ENCODE data around the gene TGOLN2.

The TGOLN2 gene

DNA sequence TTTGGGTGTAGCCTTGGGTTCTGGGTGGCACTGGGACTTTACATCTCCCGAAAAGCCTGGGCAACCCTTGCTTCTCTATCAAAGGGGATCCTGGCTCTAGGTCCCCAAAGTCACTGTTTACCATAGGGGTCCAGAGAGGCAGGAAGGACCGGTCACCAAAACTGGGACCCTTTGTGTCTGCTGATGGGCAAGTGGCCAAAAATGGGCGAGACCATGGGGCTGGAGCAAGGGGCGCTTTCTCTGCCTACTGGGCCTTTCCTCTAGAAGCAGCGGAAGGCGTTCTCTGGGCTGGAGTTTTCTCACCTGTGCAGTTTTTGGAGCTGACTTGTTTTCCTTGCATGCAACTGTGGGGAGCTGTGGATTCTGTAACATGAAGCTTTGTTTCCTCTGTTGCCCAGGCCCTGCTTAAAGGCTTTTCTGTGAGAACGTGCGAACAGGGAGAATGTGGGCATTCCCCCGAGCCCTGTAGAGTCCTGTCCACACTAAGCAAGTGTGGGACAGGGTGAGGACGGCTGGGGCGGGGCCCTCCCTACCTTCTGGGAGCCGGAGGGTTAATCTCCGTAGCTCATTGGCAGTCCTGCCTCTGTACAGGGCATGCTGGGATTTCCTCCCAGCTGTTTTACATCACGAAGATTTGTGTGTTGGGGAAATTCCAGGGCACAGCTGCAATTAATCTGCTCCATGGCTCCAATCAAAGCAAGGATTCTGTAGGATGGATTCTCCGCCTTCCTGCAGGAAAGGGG is 50.2 kb downstream of the TGOLN2 start:
- TF ChIP-seq CTCF (conservative IDR thresholded peaks at IDR 0.05) (no peak), ZFX (IDR thresholded peaks at IDR 0.05) (no peak)

DNA sequence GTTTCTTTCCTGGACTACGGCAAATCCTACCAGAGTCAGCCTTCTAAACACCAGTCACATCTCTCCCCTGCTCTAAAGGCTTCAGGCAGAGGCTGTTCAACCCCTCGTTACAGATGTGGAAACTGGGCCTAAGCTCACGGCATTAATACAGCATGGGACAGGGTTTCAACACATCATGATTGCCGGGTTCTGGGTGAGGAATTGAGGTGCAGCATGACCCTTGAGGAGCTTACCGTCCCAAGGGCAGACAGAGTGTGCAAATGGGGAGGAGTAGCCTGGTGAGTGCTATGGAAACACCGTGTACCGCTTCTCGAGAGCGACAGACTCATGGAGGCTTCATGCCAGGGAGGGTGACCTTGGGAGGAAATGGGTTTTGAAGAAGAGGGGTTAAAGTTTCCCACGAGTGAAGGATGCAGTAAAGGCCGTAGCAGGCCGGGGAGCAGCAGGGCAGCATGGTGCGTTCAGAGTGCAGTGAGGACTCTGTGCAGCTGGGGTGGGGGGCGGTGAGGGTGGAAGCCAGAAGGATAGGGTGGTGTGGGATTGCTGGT is 51.1 kb downstream of the TGOLN2 start:
- no peak overlapping the region for H3K27ac ChIP-seq
- TF ChIP-seq CTCF (conservative IDR thresholded peaks at IDR 0.05) = no peak
- no peak for TF ChIP-seq ZFX (IDR thresholded peaks at IDR 0.05)

More for the DNA sequence above, 50.2 kb downstream of the TGOLN2 start:
- no peak overlapping the region for H3K27ac ChIP-seq

- H3K27ac ChIP-seq = no peak overlapping the region
- TF ChIP-seq ZFX (IDR thresholded peaks at IDR 0.05) (no peak), CTCF (conservative IDR thresholded peaks at IDR 0.05) (no peak)
These were observed 51.7 kb downstream of the TGOLN2 start for GRCh38 chr2:85275984-85276540.

DNA sequence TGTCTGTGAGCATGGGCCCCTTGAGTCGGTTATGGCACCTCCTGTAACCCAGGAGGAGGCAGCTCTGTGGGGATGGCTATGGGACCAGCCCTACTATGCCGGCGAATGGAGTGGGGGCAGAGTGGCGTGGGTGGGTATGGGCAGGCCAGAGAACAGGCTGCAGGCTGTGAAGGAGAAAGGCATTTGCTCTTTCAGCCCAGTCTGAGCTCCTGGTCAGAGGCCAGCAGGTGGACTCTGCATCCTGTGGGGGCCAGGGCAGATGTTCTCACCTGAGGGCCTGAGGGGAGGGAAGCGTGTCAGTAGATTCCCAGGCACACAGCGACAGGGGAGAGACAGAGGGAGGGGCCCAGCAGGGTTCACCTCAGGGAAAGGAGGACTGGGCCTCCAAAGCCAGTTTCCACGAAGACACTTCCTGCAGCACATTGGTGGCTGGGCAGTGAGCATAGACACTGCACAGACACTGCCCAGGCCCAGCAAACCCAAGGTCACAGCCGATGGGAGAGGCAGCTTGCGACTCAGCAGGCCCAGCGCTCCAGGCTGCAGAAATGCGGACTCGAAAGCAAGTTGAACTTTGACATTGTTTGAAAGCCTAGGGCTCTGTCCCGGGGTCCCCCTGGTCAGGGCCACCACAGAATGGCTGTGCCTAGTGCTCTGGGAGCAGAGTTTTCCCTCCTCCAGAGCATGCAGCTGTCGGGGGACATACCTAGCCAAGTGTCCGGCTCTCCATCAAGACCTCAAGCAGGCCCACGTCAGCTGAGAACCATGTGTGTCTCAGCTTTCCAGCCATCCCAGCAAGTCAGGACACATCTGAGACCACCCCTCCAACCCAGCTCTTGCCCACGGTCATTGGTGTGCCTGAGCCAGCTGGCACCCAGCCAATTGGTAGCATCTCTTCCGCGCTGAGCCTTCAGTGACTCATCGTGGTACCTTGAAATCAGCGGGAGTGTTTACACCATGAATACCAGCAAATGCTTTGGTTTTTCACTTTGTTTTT is 53.8 kb downstream of the TGOLN2 start:
- H3K27ac ChIP-seq = no peak overlapping the region
- TF ChIP-seq ZFX (IDR thresholded peaks at IDR 0.05) (no peak), CTCF (conservative IDR thresholded peaks at IDR 0.05) (no peak)

DNA sequence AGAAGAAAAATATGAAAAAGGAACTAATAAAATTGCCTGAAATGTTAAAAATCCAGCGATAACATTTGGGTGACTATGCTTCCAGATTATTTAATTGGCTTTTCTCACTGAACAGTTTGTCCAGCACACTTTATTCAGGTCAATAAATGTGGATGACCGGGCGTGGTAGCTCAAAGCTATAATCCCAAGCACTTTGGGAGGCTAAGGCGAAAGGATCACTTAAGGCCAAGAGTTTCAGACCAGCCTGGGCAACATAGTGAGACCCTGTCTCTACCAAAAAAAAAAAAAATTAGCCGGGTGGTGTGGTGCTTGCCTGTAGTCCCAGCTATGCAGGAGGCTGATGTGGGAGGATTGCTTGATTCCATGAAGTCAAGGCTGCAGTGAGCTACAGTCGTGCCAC is 55.4 kb downstream of the TGOLN2 start:
- TF ChIP-seq CTCF (conservative IDR thresholded peaks at IDR 0.05) (no peak), ZFX (IDR thresholded peaks at IDR 0.05) (no peak)

DNA sequence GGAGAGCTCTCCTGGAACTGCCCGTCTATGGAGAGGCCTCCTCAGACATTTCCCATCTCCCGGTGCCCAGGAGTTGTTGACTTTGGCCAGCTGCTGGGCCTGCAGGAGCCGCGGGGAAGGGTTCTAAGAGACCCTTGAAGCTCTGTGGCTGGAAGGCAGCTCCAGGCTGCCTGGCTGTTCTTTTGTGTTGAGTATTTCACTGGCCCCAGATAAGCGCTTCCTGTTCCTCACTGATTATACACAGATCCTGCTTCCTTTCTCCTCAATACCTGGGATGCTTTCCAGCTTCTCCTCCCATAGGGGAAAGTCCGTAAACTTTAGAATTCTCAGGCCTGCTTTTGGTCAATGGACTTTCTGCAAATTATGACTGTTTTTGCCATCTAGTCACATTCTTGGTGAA is 57.8 kb downstream of the TGOLN2 start:
- TF ChIP-seq CTCF (conservative IDR thresholded peaks at IDR 0.05) (no peak), ZFX (IDR thresholded peaks at IDR 0.05) (no peak)
- no peak overlapping the region for H3K27ac ChIP-seq

More for the DNA sequence above, 55.4 kb downstream of the TGOLN2 start:
- no peak overlapping the region for H3K27ac ChIP-seq

Data from C4-2B (cell line).